Measurements from ENCODE around the gene MRPS10.

DNA sequence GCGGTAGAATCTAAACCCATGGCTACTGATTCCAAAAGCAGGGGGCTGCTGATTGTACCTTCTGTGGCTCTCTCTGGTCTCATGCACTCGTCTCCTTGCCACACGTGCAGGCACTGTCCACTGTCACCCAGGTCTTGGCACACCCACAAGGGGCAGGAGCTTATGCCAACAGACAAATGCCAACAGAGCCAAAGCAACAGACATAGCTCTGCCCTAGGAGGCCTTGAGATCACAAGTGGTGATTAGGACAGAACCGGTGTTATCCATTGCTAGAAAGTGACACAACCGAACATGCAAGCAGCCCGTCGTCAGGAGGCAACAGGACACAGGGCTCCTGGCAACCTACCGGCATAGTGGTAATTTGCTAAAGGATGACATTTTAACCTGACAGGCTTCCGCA is 36.8 kb upstream of the MRPS10 start:
- TF ChIP-seq, protein P1, sequence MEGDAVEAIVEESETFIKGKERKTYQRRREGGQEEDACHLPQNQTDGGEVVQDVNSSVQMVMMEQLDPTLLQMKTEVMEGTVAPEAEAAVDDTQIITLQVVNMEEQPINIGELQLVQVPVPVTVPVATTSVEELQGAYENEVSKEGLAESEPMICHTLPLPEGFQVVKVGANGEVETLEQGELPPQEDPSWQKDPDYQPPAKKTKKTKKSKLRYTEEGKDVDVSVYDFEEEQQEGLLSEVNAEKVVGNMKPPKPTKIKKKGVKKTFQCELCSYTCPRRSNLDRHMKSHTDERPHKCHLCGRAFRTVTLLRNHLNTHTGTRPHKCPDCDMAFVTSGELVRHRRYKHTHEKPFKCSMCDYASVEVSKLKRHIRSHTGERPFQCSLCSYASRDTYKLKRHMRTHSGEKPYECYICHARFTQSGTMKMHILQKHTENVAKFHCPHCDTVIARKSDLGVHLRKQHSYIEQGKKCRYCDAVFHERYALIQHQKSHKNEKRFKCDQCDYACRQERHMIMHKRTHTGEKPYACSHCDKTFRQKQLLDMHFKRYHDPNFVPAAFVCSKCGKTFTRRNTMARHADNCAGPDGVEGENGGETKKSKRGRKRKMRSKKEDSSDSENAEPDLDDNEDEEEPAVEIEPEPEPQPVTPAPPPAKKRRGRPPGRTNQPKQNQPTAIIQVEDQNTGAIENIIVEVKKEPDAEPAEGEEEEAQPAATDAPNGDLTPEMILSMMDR (IDR thresholded peaks at IDR 0.05; ENCODE audit: low read depth, low read length, missing input control): no peak
- TF ChIP-seq, protein P2, sequence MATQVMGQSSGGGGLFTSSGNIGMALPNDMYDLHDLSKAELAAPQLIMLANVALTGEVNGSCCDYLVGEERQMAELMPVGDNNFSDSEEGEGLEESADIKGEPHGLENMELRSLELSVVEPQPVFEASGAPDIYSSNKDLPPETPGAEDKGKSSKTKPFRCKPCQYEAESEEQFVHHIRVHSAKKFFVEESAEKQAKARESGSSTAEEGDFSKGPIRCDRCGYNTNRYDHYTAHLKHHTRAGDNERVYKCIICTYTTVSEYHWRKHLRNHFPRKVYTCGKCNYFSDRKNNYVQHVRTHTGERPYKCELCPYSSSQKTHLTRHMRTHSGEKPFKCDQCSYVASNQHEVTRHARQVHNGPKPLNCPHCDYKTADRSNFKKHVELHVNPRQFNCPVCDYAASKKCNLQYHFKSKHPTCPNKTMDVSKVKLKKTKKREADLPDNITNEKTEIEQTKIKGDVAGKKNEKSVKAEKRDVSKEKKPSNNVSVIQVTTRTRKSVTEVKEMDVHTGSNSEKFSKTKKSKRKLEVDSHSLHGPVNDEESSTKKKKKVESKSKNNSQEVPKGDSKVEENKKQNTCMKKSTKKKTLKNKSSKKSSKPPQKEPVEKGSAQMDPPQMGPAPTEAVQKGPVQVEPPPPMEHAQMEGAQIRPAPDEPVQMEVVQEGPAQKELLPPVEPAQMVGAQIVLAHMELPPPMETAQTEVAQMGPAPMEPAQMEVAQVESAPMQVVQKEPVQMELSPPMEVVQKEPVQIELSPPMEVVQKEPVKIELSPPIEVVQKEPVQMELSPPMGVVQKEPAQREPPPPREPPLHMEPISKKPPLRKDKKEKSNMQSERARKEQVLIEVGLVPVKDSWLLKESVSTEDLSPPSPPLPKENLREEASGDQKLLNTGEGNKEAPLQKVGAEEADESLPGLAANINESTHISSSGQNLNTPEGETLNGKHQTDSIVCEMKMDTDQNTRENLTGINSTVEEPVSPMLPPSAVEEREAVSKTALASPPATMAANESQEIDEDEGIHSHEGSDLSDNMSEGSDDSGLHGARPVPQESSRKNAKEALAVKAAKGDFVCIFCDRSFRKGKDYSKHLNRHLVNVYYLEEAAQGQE (IDR thresholded peaks at IDR 0.05): no peak
- no peak for TF ChIP-seq FOXA1 (IDR thresholded peaks at IDR 0.05)
